SU-DHL-6 (cell line): ENCODE data around the gene OR2A25.

Source experiments
- CTCF ChIP-seq: fragments of 200-600 bp; sonication (generic); IDR thresholded peaks from one replicate; pipeline ENCODE4 v1.5.1; 2017; ENCODE audit warnings: antibody characterized with exemption, mild to moderate bottlenecking, low read length, moderate library complexity; ENCODE audit not compliant: insufficient read depth, poor library complexity, severe bottlenecking
- EZH2phosphoT487 ChIP-seq: fragments of 200-600 bp; sonication (generic), shearing (Covaris generic); conservative IDR thresholded peaks from 2 replicates; pipeline ENCODE4 v1.6.1; 2018; ENCODE audit warnings: mild to moderate bottlenecking, antibody characterized with exemption, low read length, moderate library complexity, mixed read lengths

- no peak for TF ChIP-seq CTCF
- TF ChIP-seq EZH2phosphoT487, result no peak
Measured at GRCh38 chr7:144098776-144099175, 29.2 kb downstream of the OR2A25 start.
